Nephron progenitor cell (in vitro differentiated cells): ENCODE data around the gene LDAH.

Experiments
- DNase-seq: peaks from one replicate; pipeline ENCODE4 v3.0.0; 2021
- H3K27ac Mint-ChIP-seq: 2 replicates; pipeline ENCODE4 v1.8.0; 2021; ENCODE audit warnings: mild to moderate bottlenecking, moderate library complexity, mixed read lengths
- H3K27me3 Mint-ChIP-seq: 2 replicates; pipeline ENCODE4 v1.8.0; 2021; ENCODE audit warnings: mild to moderate bottlenecking, low read depth, mixed read lengths; ENCODE audit not compliant: poor library complexity
- H3K36me3 Mint-ChIP-seq: 2 replicates; pipeline ENCODE4 v1.8.0; 2021; ENCODE audit warnings: low read depth, mixed read lengths
- H3K4me1 Mint-ChIP-seq: 2 replicates; pipeline ENCODE4 v1.8.0; 2021; ENCODE audit warnings: mixed read lengths
- H3K4me3 Mint-ChIP-seq: 2 replicates; pipeline ENCODE4 v1.8.0; 2021; ENCODE audit warnings: mild to moderate bottlenecking, moderate library complexity, mixed read lengths
- H3K9me3 Mint-ChIP-seq: 2 replicates; pipeline ENCODE4 v1.8.0; 2021; ENCODE audit warnings: mild to moderate bottlenecking, moderate library complexity, mixed read lengths
- CTCF ChIP-seq: fragments of 200-600 bp; sonication (generic); IDR thresholded peaks from 2 replicates; pipeline ENCODE4 v1.5.0; 2021; ENCODE audit warnings: antibody characterized with exemption

LDAH gene

GRCh38 chr2:20680744-20681375, 142.0 kb downstream of the LDAH start:
- DNase-seq: no peak
- Mint-ChIP-seq H3K4me1 (no peaks in the 10 kb centered on the region), H3K27ac (no peak overlapping the region), H3K27me3 (no peaks in the 10 kb centered on the region), H3K9me3 (no peaks in the 10 kb centered on the region), H3K36me3 (peaks cover 42% of the 10 kb centered on the region), H3K4me3 (no peak overlapping the region)
- no peak for TF ChIP-seq CTCF

- TF ChIP-seq CTCF: no peak
- Mint-ChIP-seq H3K36me3 (peaks cover 25% of the 10 kb centered on the region), H3K4me3 (no peak overlapping the region), H3K27me3 (peaks cover 19% of the 10 kb centered on the region), H3K9me3 (no peaks in the 10 kb centered on the region), H3K27ac (no peak overlapping the region), H3K4me1 (peaks cover 10% of the 10 kb centered on the region)
- DNase-seq: no peak
Observed at GRCh38 chr2:20678780-20679179, 144.1 kb downstream of the LDAH start.

- Mint-ChIP-seq H3K9me3 (no peaks in the 10 kb centered on the region), H3K27me3 (peaks cover 26% of the 10 kb centered on the region), H3K4me1 (peaks cover 10% of the 10 kb centered on the region), H3K27ac (no peak overlapping the region), H3K36me3 (peaks cover 18% of the 10 kb centered on the region), H3K4me3 (no peak overlapping the region)
- TF ChIP-seq CTCF: no peak
- DNase-seq: no peak
Observed at GRCh38 chr2:20678086-20678395, 144.9 kb downstream of the LDAH start.

GRCh38 chr2:20677301-20678085, 145.4 kb downstream of the LDAH start:
- DNase-seq: no peak
- Mint-ChIP-seq H3K4me1 (peaks cover 11% of the 10 kb centered on the region), H3K4me3 (no peak overlapping the region), H3K27ac (no peak overlapping the region), H3K36me3 (peaks cover 12% of the 10 kb centered on the region), H3K27me3 (peaks cover 32% of the 10 kb centered on the region), H3K9me3 (no peaks in the 10 kb centered on the region)
- no peak for TF ChIP-seq CTCF

- Mint-ChIP-seq H3K9me3 (no peaks in the 10 kb centered on the region), H3K36me3 (peaks cover 5% of the 10 kb centered on the region), H3K27ac (no peak overlapping the region), H3K4me3 (no peak overlapping the region), H3K27me3 (peaks cover 41% of the 10 kb centered on the region), H3K4me1 (peaks cover 19% of the 10 kb centered on the region)
- TF ChIP-seq CTCF: no peak
- no peak for DNase-seq
Observed at GRCh38 chr2:20676353-20677215, 146.3 kb downstream of the LDAH start.
